ENCODE data around the gene PPEF2. TPM values are rescaled to one million over a fixed set of nuclear protein-coding genes. Genes with fewer than 3 reads are reported as not detected.
"Not testable (repeated sequence)": the region's sequence is repeated elsewhere in the genome, so short reads cannot be mapped to it uniquely, and the experiment has no call there.

Gene PPEF2, protein sequence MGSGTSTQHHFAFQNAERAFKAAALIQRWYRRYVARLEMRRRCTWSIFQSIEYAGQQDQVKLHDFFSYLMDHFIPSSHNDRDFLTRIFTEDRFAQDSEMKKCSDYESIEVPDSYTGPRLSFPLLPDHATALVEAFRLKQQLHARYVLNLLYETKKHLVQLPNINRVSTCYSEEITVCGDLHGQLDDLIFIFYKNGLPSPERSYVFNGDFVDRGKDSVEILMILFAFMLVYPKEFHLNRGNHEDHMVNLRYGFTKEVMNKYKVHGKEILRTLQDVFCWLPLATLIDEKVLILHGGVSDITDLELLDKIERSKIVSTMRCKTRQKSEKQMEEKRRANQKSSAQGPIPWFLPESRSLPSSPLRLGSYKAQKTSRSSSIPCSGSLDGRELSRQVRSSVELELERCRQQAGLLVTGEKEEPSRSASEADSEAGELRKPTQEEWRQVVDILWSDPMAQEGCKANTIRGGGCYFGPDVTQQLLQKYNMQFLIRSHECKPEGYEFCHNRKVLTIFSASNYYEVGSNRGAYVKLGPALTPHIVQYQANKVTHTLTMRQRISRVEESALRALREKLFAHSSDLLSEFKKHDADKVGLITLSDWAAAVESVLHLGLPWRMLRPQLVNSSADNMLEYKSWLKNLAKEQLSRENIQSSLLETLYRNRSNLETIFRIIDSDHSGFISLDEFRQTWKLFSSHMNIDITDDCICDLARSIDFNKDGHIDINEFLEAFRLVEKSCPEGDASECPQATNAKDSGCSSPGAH
- total RNA-seq (2014; rRNA removed; shearing (Covaris generic)) = not detected in 2 replicates

DNA sequence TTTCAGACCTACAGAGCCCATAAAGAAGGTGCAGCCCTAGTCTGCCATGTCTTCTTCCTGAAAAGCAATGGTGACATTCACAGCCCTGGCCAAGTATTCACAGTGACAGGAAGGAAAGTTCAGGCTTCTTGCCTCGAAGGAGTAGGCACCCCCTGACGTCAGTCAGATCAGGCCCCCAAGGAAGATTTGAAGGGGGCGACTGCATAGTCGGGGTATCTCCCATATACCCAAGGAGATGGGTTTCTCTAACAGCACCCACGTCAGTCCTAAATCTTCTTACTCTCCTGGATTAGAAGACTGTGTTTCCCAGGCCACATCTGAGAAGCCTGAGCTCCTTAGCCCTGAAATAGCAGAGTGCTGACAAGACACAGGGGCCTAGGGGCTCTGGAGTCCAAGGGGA is at the start of gene PPEF2:
TSS of gene PPEF2 (minus strand) at position 101 of the 400 bp plus-strand sequence. CDS start 6,127 bp downstream, outside the sequence.
- in situ Hi-C loops (cut with HindIII; ENCODE audit: low sequenced_read_pairs) = no loop called here
- no peak for DNase-seq (ENCODE audit: low spot score)

- in situ Hi-C loops (cut with HindIII; ENCODE audit: low sequenced_read_pairs) = no loop called here
- no peak for DNase-seq (ENCODE audit: low spot score)
These were observed 48.1 kb upstream of the PPEF2 start for GRCh38 chr4:75950213-75950815.

DNA sequence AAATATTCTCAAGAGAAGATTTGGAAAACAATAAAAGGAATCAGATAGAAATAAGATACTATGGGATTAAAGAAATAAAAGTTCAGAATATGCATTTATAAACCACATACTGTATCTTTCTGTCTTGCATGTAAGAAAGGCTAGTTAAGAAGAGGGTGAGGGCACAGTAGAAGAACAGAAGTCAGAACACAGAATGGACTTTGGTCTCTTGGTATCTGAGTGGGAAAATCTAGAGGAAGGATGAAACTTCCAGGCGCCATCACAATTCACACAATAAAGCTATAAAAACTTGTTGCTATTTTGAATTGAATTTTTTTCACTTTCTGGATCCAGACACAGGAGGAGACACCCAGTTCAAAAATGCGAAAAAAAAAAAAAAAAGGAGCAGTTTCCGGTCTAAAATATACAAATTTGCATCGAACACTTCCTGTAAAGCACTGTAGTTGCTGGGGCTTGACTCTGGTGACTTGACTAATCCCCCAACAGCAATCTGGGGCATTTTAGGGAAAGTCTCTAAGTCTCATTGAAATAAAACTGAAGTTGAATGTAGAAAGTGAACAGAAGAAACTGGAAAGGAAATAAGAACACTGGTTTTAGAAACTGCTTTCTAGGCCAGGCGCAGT is 46.7 kb upstream of the PPEF2 start:
- in situ Hi-C loops (cut with HindIII; ENCODE audit: low sequenced_read_pairs) = no loop called here
- DNase-seq (ENCODE audit: low spot score) = no peak

DNA sequence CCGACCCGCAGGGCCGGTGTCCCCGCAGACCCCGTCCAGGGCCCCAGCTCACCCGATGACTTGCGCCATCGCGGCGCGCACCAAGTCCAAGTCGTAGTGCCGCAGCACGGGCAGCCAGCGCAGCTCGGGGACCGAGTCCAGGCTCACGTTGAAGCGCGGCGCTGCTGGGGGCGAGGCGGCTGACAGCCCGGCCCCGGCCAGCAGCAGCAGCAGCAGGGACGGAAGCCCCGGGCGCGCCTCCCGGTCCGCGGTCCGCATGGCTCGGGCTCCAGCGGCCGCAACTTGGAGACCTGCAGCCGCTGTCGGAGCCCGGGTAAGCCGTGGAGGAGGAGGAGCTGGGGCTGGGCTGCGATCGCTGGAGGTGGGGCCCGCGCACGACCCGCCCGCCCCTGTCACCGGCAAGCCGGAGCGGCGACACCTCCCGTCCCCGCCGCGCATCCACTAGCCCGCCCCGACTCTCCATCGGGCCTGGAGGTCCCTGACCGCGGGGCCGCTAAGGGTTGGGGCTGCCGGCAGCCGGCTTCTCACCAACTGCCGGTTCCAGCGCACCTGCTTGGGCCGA is 38.5 kb upstream of the PPEF2 start, which contains the start of gene NAAA:
TSS of gene NAAA (minus strand) at position 322 of the 562 bp plus-strand sequence. CDS start at position 258, 64 bp downstream.
- in situ Hi-C loops (cut with HindIII; ENCODE audit: low sequenced_read_pairs) = no loop called here
- peak; percentile 78 for DNase-seq (ENCODE audit: low spot score)

- DNase-seq (ENCODE audit: low spot score) = peak; percentile 71
- in situ Hi-C loops (cut with HindIII; ENCODE audit: low sequenced_read_pairs) = no loop called here
These were observed 37.8 kb upstream of the PPEF2 start for GRCh38 chr4:75939890-75940691.

- DNase-seq (ENCODE audit: low spot score) = no peak
- in situ Hi-C loops (cut with HindIII; ENCODE audit: low sequenced_read_pairs) = no loop called here
These were observed 33.4 kb upstream of the PPEF2 start for GRCh38 chr4:75935628-75936027.

- no peak for DNase-seq (ENCODE audit: low spot score)
- in situ Hi-C loops (cut with HindIII; ENCODE audit: low sequenced_read_pairs) = no loop called here
These were observed 27.9 kb upstream of the PPEF2 start for GRCh38 chr4:75930152-75930551.

- DNase-seq (ENCODE audit: low spot score); in situ Hi-C loops (cut with HindIII; ENCODE audit: low sequenced_read_pairs): not testable (repeated sequence)
These were observed 22.7 kb upstream of the PPEF2 start for GRCh38 chr4:75924916-75925315.

GRCh38 chr4:75924309-75924827 is 22.1 kb upstream of the PPEF2 start:
- in situ Hi-C loops (cut with HindIII; ENCODE audit: low sequenced_read_pairs) = no loop called here
- no peak for DNase-seq (ENCODE audit: low spot score)

- in situ Hi-C loops (cut with HindIII; ENCODE audit: low sequenced_read_pairs) = no loop called here
- no peak for DNase-seq (ENCODE audit: low spot score)
These were observed 20.3 kb upstream of the PPEF2 start for GRCh38 chr4:75922588-75922987.

DNA sequence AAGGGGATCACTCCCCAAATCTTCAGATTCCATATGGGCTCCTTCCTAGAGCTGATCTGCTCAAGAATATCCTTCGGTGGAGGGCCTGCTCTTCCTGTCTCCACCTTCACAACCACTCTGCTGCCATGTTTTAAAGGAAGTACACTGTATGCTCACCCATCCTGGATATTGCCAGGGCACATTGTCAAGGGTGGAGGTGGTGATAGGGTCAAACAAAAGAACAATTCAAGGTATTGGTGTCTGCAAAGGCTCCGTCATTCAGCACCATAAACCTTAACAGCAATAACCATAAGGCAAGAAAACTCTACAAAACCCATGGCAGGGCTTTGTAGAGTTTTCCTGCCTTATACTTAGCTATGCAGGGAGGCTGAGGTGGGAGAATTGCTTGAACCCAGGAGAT is 19.7 kb upstream of the PPEF2 start:
- no peak for DNase-seq (ENCODE audit: low spot score)
- in situ Hi-C loops (cut with HindIII; ENCODE audit: low sequenced_read_pairs) = no loop called here

GRCh38 chr4:75920327-75920726 is 18.1 kb upstream of the PPEF2 start:
- in situ Hi-C loops (cut with HindIII; ENCODE audit: low sequenced_read_pairs) = no loop called here
- no peak for DNase-seq (ENCODE audit: low spot score)

GRCh38 chr4:75919920-75920319 is 17.7 kb upstream of the PPEF2 start:
- DNase-seq (ENCODE audit: low spot score) = peak; percentile 59
- in situ Hi-C loops (cut with HindIII; ENCODE audit: low sequenced_read_pairs) = no loop called here

GRCh38 chr4:75916091-75916661 is 13.9 kb upstream of the PPEF2 start:
- peak; percentile 25 for DNase-seq (ENCODE audit: low spot score)
- in situ Hi-C loops (cut with HindIII; ENCODE audit: low sequenced_read_pairs) = no loop called here

GRCh38 chr4:75912968-75913367 is 10.7 kb upstream of the PPEF2 start:
- in situ Hi-C loops (cut with HindIII; ENCODE audit: low sequenced_read_pairs) = no loop called here

DNA sequence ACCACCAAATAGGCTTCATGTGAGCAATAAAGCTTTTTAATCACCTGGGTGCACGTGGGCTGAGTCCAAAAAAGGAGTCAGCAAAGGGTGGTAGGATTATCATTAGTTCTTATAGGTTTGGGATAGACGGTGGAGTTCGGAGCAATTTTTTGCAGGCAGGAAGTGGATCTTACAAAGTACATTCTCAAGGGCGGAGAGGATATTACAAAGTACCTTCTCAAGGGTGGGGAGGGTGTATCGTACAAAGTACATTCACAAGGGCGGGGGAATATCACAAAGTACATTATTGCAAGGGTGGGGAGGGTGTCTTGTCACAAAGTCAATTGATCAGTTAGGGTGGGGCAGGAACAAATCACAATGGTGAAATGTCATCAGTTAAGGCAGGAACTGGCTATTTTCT is 8.6 kb upstream of the PPEF2 start:
- in situ Hi-C loops (cut with HindIII; ENCODE audit: low sequenced_read_pairs); DNase-seq (ENCODE audit: low spot score): not testable (repeated sequence)

More at GRCh38 chr4:75912968-75913367, 10.7 kb upstream of the PPEF2 start:
- DNase-seq (ENCODE audit: low spot score) = no peak

DNA sequence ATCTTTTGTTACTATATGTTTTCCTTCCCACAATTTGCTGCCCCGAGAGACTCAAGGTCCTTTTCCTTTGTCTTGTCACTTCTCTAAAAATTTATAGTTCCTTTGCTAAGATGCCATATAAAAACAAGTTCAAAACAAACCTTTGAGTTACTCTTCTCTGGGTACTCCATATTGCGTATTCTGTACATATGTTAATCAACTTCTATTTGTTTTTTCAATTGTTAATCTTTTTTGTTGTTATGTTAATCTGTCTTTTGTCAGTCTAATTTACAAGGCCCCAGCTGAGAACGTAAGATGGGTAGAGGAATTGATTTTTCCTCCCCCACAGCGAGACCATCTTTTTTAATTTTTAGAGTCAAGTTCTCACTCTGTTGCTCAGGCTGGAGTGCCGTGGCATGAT is 7.2 kb upstream of the PPEF2 start:
- in situ Hi-C loops (cut with HindIII; ENCODE audit: low sequenced_read_pairs) = no loop called here
- no peak for DNase-seq (ENCODE audit: low spot score)

- DNase-seq (ENCODE audit: low spot score) = no peak
- in situ Hi-C loops (cut with HindIII; ENCODE audit: low sequenced_read_pairs) = no loop called here
These were observed 6.3 kb upstream of the PPEF2 start for GRCh38 chr4:75908555-75908954.

All from G401 (cell line).